ENCODE data around the gene DHX29. TPM values are rescaled to one million over a fixed set of nuclear protein-coding genes. Genes with fewer than 3 reads are reported as not detected.
A peak's percentile ranks its signal among the peaks of the same experiment; 100 is the strongest.
"Not testable (repeated sequence)": the region's sequence is repeated elsewhere in the genome, so short reads cannot be mapped to it uniquely, and the experiment has no call there.

DHX29 gene
- total RNA-seq, 4 donors from 2014 or later, result 33.1 to 44.6 (median 41.0) TPM

DNA sequence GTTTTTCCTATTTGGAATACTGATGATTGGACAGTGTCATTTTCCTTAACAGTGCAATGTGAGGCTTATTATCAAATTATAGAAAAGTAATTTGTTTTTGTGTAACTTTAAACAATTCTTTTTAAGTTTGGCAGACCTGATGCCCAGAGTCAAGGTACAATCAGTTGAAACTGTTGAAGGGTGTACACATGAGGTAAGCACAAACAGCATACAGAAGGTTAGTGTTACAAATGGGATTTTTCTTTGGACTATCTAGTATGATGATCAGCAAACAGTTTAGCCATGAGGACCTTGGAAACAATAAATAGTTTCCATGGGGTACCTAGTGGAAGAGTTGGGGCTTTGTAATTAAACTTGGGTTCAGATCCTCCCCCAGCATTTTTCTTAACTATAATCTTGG, 16.5 kb upstream of the DHX29 start:
- peaks cover 17 to 38% of the 10 kb centered on the region in 2 donors for H3K4me1 ChIP-seq
- H3K27me3 ChIP-seq, result no peaks in the 10 kb centered on the region
- TF ChIP-seq, protein P1, sequence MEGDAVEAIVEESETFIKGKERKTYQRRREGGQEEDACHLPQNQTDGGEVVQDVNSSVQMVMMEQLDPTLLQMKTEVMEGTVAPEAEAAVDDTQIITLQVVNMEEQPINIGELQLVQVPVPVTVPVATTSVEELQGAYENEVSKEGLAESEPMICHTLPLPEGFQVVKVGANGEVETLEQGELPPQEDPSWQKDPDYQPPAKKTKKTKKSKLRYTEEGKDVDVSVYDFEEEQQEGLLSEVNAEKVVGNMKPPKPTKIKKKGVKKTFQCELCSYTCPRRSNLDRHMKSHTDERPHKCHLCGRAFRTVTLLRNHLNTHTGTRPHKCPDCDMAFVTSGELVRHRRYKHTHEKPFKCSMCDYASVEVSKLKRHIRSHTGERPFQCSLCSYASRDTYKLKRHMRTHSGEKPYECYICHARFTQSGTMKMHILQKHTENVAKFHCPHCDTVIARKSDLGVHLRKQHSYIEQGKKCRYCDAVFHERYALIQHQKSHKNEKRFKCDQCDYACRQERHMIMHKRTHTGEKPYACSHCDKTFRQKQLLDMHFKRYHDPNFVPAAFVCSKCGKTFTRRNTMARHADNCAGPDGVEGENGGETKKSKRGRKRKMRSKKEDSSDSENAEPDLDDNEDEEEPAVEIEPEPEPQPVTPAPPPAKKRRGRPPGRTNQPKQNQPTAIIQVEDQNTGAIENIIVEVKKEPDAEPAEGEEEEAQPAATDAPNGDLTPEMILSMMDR (IDR thresholded peaks at IDR 0.05 in 4 of 5, conservative IDR thresholded peaks at IDR 0.05 in 1 of 5), result no peak
- TF ChIP-seq POLR2A (IDR thresholded peaks at IDR 0.05), result no peak
- ATAC-seq (no peak), DNase-seq (no peak)
- no peak overlapping the region for H3K4me3 ChIP-seq
- in situ Hi-C loops (cut with MboI; ENCODE audit: low sequenced_read_pairs in 4 of 4), result loop anchor here in 2 of 4 donors (25.0 kb wide), 2 partner anchors 638 to 1888 kb away; no protein-coding TSS in a partner anchor
- H3K36me3 ChIP-seq, result peaks cover 4 to 11% of the 10 kb centered on the region in 2 donors
- H3K27ac ChIP-seq, result no peak overlapping the region
- H3K9me3 ChIP-seq, result no peaks in the 10 kb centered on the region
- intact Hi-C loops (cut with DNase I; ENCODE audit: low total_unique reads), result no loop called here

DNA sequence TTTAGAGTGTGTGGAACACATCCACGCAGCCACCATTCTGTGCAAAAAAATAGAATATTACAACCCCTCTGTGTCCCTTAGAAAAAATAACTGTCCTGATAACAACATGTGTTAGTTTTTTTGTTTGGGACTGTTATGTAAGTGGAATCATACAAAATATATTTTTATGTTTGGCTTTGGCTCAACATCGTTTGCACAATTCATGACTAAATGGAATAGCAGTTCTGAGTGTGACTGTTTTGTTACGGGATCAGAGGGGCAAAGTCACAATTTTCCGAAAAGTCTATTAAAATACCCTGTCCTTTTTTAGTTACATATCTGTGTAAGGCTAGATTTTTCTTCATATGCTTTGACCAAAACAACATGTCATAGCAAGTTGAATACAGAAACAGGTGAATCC, 13.1 kb upstream of the DHX29 start:
- in situ Hi-C loops (cut with MboI; ENCODE audit: low sequenced_read_pairs in 4 of 4) (loop anchor here in 2 of 4 donors (25.0 kb wide), 2 partner anchors 642 to 1892 kb away; no protein-coding TSS in a partner anchor), intact Hi-C loops (cut with DNase I; ENCODE audit: low total_unique reads) (no loop called here)
- H3K27me3 ChIP-seq, result no peaks in the 10 kb centered on the region
- no peak for TF ChIP-seq POLR2A (IDR thresholded peaks at IDR 0.05)
- TF ChIP-seq, protein P1 (IDR thresholded peaks at IDR 0.05 in 4 of 5, conservative IDR thresholded peaks at IDR 0.05 in 1 of 5), result no peak
- DNase-seq (no peak), ATAC-seq (peak; percentile 36 to 45)
- H3K4me3 ChIP-seq, result no peak overlapping the region
- no peaks in the 10 kb centered on the region for H3K36me3 ChIP-seq
- H3K27ac ChIP-seq, result no peak overlapping the region
- H3K4me1 ChIP-seq, result peaks cover 20 to 41% of the 10 kb centered on the region in 2 donors
- H3K9me3 ChIP-seq, result no peaks in the 10 kb centered on the region

DNA sequence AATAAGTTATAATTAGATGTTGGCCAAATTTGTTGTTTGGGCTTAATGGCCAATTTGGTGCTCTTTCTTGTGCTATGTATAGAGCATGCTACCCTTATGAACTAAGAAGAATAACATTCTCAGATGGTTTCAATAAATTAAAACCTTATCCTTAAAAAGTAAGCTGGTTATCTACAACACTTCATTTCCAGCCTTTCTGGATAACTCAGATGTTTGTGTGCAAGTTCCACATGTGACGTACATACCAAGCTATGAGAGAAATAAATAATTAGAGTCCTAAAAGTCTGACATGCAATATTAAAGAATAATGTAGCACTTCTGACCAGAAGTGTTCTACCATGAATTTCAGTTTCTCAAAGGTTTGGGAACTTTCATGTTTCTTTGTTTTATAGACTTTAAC, 12.0 kb upstream of the DHX29 start:
- DNase-seq, result no peak
- H3K27me3 ChIP-seq, result no peaks in the 10 kb centered on the region
- no peak overlapping the region for H3K27ac ChIP-seq
- H3K36me3 ChIP-seq, result no peaks in the 10 kb centered on the region
- H3K4me1 ChIP-seq, result peaks cover 20 to 41% of the 10 kb centered on the region in 2 donors
- in situ Hi-C loops (cut with MboI; ENCODE audit: low sequenced_read_pairs in 4 of 4) (loop anchor here in 2 of 4 donors (25.0 kb wide), 2 partner anchors 643 to 1893 kb away; no protein-coding TSS in a partner anchor), intact Hi-C loops (cut with DNase I; ENCODE audit: low total_unique reads) (no loop called here)
- H3K4me3 ChIP-seq, result no peak overlapping the region
- no peaks in the 10 kb centered on the region for H3K9me3 ChIP-seq
- no peak for ATAC-seq
- TF ChIP-seq, protein P1 (IDR thresholded peaks at IDR 0.05 in 4 of 5, conservative IDR thresholded peaks at IDR 0.05 in 1 of 5), result no peak
- no peak for TF ChIP-seq POLR2A (IDR thresholded peaks at IDR 0.05)

DNA sequence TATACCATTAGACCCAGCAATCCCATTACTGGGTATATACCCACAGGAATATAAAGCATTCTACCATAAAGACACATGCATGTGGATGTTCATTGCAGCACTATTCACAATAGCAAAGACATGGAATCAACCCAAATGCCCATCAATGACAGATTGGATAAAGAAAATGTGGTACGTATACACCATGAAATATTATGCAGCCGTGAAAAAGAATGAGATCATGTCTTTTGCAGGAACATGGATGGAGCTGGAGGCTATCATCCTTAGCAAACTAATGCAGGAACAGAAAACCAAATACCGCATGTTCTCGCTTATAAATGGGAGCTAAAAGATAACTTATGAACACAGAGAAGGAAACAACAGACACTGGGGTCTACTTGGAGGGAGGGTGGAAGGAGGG, 10.7 kb upstream of the DHX29 start:
- H3K4me3 ChIP-seq; ATAC-seq; H3K36me3 ChIP-seq; DNase-seq; H3K9me3 ChIP-seq; H3K27ac ChIP-seq; intact Hi-C loops (cut with DNase I; ENCODE audit: low total_unique reads); H3K27me3 ChIP-seq: not testable (repeated sequence)
- in situ Hi-C loops (cut with MboI; ENCODE audit: low sequenced_read_pairs in 4 of 4), result loop anchor here in 2 of 4 donors (25.0 kb wide), 2 partner anchors 644 to 1894 kb away; no protein-coding TSS in a partner anchor
- H3K4me1 ChIP-seq, result peaks cover 20 to 48% of the 10 kb centered on the region in 2 donors

DNA sequence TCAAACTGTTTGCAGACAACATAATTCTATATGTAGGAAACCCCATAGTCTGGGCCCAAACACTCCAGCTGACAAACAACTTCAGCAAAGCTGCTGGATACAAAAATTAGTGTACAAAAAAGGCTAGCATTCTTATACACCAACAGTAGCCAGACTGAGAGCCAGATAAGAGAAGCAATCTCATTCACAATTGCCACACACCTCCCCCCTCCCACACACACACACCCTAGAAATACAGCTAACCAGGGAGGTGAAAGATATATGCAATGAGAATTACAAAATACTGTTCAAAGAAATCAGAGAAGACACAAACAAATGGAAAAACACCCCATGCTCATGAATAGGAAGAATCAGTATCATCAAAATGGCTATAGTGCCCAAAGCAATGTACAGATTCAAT, 9.3 kb upstream of the DHX29 start:
- Histone ChIP-seq H3K27me3 (no peaks in the 10 kb centered on the region), H3K9me3 (no peaks in the 10 kb centered on the region), H3K4me1 (peaks cover 27 to 49% of the 10 kb centered on the region in 2 donors), H3K4me3 (no peak overlapping the region), H3K27ac (no peak overlapping the region), H3K36me3 (no peaks in the 10 kb centered on the region)
- DNase-seq, result no peak
- in situ Hi-C loops (cut with MboI; ENCODE audit: low sequenced_read_pairs in 4 of 4) (loop anchor here in 2 of 4 donors (25.0 kb wide), 2 partner anchors 645 to 1895 kb away; no protein-coding TSS in a partner anchor), intact Hi-C loops (cut with DNase I; ENCODE audit: low total_unique reads) (no loop called here)
- no peak for ATAC-seq
- TF ChIP-seq, protein P1 (IDR thresholded peaks at IDR 0.05 in 4 of 5, conservative IDR thresholded peaks at IDR 0.05 in 1 of 5), result no peak
- TF ChIP-seq POLR2A (IDR thresholded peaks at IDR 0.05), result no peak
